Aorta (tissue), 5 donors: ENCODE measurements around the gene TMEM132D. TPM values are rescaled to one million over a fixed set of nuclear protein-coding genes. Genes with fewer than 3 reads are reported as not detected.

ENCODE experiments used
- ATAC-seq: fragments of 200-7000 bp; cut with Tn5 transposase; one replicate; pipeline ENCODE4 v1.9.1; 2022; ENCODE audit warnings: moderate library complexity; ENCODE audit not compliant: low FRiP score
- DNase-seq, 2 donors: peaks; one replicate each; pipeline ENCODE4 v3.0.0-alpha.2; 2020
- H3K27ac ChIP-seq, 2 donors: one replicate each; pipeline ENCODE4 v1.5.1; 2013; ENCODE audit warnings: low read length in 2 of 2, mild to moderate bottlenecking in 2 of 2, moderate library complexity in 2 of 2, control low read depth in 1 of 2, inconsistent platforms in 1 of 2, low read depth in 1 of 2
- H3K27me3 ChIP-seq, 2 donors: one replicate each; pipeline ENCODE4 v1.6.1; 2013; ENCODE audit warnings: control low read depth in 1 of 2, low read length in 1 of 2, mild to moderate bottlenecking in 1 of 2, moderate library complexity in 1 of 2; ENCODE audit not compliant: insufficient read depth in 2 of 2, control insufficient read depth in 1 of 2
- H3K36me3 ChIP-seq, 2 donors: one replicate each; pipeline ENCODE4 v1.6.1; 2013; ENCODE audit warnings: control low read depth in 1 of 2, low read length in 1 of 2, mild to moderate bottlenecking in 1 of 2; ENCODE audit not compliant: insufficient read depth in 2 of 2, control insufficient read depth in 1 of 2
- H3K4me1 ChIP-seq, 2 donors: one replicate each; pipeline ENCODE4 v1.6.1; 2013; ENCODE audit warnings: low read length in 2 of 2, control low read depth in 1 of 2, mild to moderate bottlenecking in 1 of 2, moderate library complexity in 1 of 2; ENCODE audit not compliant: insufficient read depth in 2 of 2, control insufficient read depth in 1 of 2
- H3K4me3 ChIP-seq, 2 donors: one replicate each; pipeline ENCODE4 v1.5.1; 2013; ENCODE audit warnings: low read length in 2 of 2, control low read depth in 1 of 2, mild to moderate bottlenecking in 1 of 2
- H3K9me3 ChIP-seq: one replicate; pipeline ENCODE4 v1.6.1; 2013; ENCODE audit warnings: mild to moderate bottlenecking, low read length; ENCODE audit not compliant: control insufficient read depth
- WGBS, 2 donors: extraction: QIAGEN DNeasy Blood & Tissue Kit; methylation state at CpG; one replicate each; pipeline ENCODE4 v1.1.7; 2013; 5-methylcytosine and 5-hydroxymethylcytosine counted together
- intact Hi-C, 2 donors: fragments of 100-400 bp; cut with DNase I; formaldehyde crosslinking; loops; one replicate each; pipeline versions ENCODE4 v1.14.2 to v1.15.0; 2022
- long read RNA-seq, 2 donors: library from polyadenylated mRNA; unstranded; transcript quantifications; one replicate each; pipeline ENCODE4 v2.0.0, GENCODE V29; 2020 to 2021
- polyA plus RNA-seq, 2 donors: library from polyadenylated mRNA; stranded (reverse); fragments of 200-250 nt; gene quantifications; one replicate each; pipeline ENCODE4 v1.2.3, GENCODE V29; 2013
- total RNA-seq, 2 donors: library from RNA; stranded (reverse); fragmentation: NEBNext Ultra II Directional; extraction: Animal tissue kit (Norgen Biotek cat#: 25700); gene quantifications; one replicate each; pipeline ENCODE4 v1.2.1, GENCODE V29; 2021
- donor health status: healthy with polysubstance abuse.
- donor health status: Bipolar disorder and iron deficiency.
- donor health status: DM: no; HTN: no; CAD: no.
- donor health status: DM: no; HTN: no; CAD: no.
- donor health status: DM: yes; HTN: yes; CAD: no.

The TMEM132D gene
- total RNA-seq (not detected), polyA plus RNA-seq (not detected)
- long read RNA-seq, donor 1, result 0 reads
- long read RNA-seq, donor 2, result 0 reads

GRCh38 chr12:129903956-129904829 is at the start of gene TMEM132D:
TSS of gene TMEM132D (minus strand) at chr12:129904025.
- 1 to 2% methylated on average over 49 to 77 of the region's 77 CpGs for WGBS, 2 donors
- ATAC-seq (no peak), DNase-seq (no peak)
- Histone ChIP-seq H3K27ac (no peak within 1 kb of the TSS), H3K4me3 (no peak within 1 kb of the TSS), H3K27me3 (no peaks in the 10 kb centered on the region), H3K4me1 (no peaks in the 10 kb centered on the region), H3K9me3 (no peaks in the 10 kb centered on the region), H3K36me3 (no peaks in the 10 kb centered on the region)
- intact Hi-C loops, result no loop called here

DNA sequence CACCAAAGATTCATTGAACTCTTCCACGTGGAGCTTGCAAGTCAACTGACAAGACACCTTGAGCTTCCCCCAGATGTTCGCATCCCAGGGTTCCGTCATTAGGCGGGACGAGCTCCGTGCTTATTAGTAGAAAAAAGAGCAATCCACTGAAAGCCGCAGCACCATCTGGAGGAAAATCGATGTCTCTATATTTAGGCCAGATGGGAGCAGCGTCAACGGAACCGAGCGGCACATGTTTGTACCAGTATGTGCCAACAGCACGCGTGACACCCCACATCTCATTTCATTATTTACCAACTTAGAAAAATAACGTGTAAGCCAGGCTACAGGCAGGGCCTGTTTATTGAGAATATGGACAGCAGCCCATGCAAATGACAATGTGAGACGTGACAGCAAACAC is 45.8 kb upstream of the TMEM132D start:
- H3K4me3 ChIP-seq, result no peak overlapping the region
- ATAC-seq (no peak), DNase-seq (no peak)
- H3K4me1 ChIP-seq, result no peaks in the 10 kb centered on the region
- H3K9me3 ChIP-seq, result peaks cover 6% of the 10 kb centered on the region
- H3K27me3 ChIP-seq, result no peaks in the 10 kb centered on the region
- H3K27ac ChIP-seq, result no peak overlapping the region
- WGBS, 2 donors, result 82 to 85% methylated on average over 16 of the region's 16 CpGs
- intact Hi-C loops, result no loop called here
- no peaks in the 10 kb centered on the region for H3K36me3 ChIP-seq

- DNase-seq (no peak), ATAC-seq (no peak)
- H3K27ac ChIP-seq, result no peak overlapping the region
- intact Hi-C loops, result no loop called here
- no peaks in the 10 kb centered on the region for H3K27me3 ChIP-seq
- no peaks in the 10 kb centered on the region for H3K4me1 ChIP-seq
- 30 to 35% methylated on average over 9 of the region's 9 CpGs for WGBS, 2 donors
- no peaks in the 10 kb centered on the region for H3K36me3 ChIP-seq
- H3K4me3 ChIP-seq, result no peak overlapping the region
- peaks cover 2% of the 10 kb centered on the region for H3K9me3 ChIP-seq
These were observed 37.8 kb upstream of the TMEM132D start for GRCh38 chr12:129941618-129942017.

GRCh38 chr12:129938089-129938488 is 34.3 kb upstream of the TMEM132D start:
- Histone ChIP-seq H3K27ac (no peak overlapping the region), H3K27me3 (no peaks in the 10 kb centered on the region), H3K36me3 (no peaks in the 10 kb centered on the region), H3K4me1 (no peaks in the 10 kb centered on the region), H3K4me3 (no peak overlapping the region), H3K9me3 (peaks cover 3% of the 10 kb centered on the region)
- ATAC-seq (no peak), DNase-seq (no peak)
- intact Hi-C loops, result loop anchor here in 1 of 2 donors (2.0 kb wide), 1 partner anchor 23 kb away; no protein-coding TSS in a partner anchor
- WGBS, 2 donors, result 33 to 39% methylated on average over 7 of the region's 7 CpGs

- Histone ChIP-seq H3K4me3 (no peak overlapping the region), H3K9me3 (peaks cover 4% of the 10 kb centered on the region), H3K27ac (no peak overlapping the region), H3K4me1 (no peaks in the 10 kb centered on the region), H3K27me3 (no peaks in the 10 kb centered on the region), H3K36me3 (no peaks in the 10 kb centered on the region)
- ATAC-seq (no peak), DNase-seq (no peak)
- WGBS, 2 donors, result 11 to 25% methylated on average over 5 of the region's 5 CpGs
- intact Hi-C loops, result no loop called here
These were observed 33.6 kb upstream of the TMEM132D start for GRCh38 chr12:129937426-129937825.

- Histone ChIP-seq H3K4me1 (no peaks in the 10 kb centered on the region), H3K36me3 (no peaks in the 10 kb centered on the region), H3K9me3 (peaks cover 5% of the 10 kb centered on the region), H3K27ac (no peak overlapping the region), H3K27me3 (no peaks in the 10 kb centered on the region), H3K4me3 (no peak overlapping the region)
- intact Hi-C loops, result no loop called here
- DNase-seq (no peak), ATAC-seq (no peak)
- WGBS, 2 donors, result 87 to 89% methylated on average over 4 of the region's 4 CpGs
These were observed 24.8 kb upstream of the TMEM132D start for GRCh38 chr12:129928643-129929042.

GRCh38 chr12:129927316-129927900 is 23.6 kb upstream of the TMEM132D start:
- 55 to 60% methylated on average over 10 of the region's 10 CpGs for WGBS, 2 donors
- H3K36me3 ChIP-seq, result no peaks in the 10 kb centered on the region
- H3K4me1 ChIP-seq, result no peaks in the 10 kb centered on the region
- no peak overlapping the region for H3K27ac ChIP-seq
- H3K4me3 ChIP-seq, result no peak overlapping the region
- H3K9me3 ChIP-seq, result peaks cover 3% of the 10 kb centered on the region
- H3K27me3 ChIP-seq, result no peaks in the 10 kb centered on the region
- ATAC-seq (no peak), DNase-seq (no peak)
- intact Hi-C loops, result no loop called here

DNA sequence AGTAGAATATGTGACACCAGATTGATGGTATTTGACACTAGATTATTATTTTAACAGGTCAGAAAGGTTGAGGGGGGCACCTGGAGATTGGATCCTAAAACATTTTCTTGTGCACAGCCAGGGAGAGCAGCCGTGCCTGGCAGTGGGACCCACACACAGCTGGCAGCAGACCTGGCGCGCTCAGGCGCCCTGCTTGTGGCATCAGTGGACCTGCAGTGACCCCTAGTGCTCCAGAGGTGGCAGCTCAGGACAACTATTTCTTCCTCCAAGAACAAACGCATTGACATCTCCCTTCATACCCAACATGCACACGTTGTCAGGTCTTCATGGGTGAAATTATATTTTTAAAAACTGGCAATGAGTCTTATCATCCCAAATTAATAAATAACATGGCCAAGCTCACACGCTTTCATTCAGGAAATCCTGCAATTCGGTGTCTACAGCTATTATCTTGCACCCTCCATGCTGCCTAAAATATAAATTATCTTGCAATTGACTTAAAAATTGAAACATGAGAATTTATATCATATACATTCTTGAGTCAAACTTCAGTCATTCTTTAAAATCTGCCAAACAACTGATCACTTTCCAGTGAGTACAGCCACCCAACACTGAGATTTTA is 7.7 kb upstream of the TMEM132D start:
- Histone ChIP-seq H3K27me3 (no peaks in the 10 kb centered on the region), H3K9me3 (no peaks in the 10 kb centered on the region)
- no peak for ATAC-seq

More for the DNA sequence above, 7.7 kb upstream of the TMEM132D start:
- Histone ChIP-seq H3K4me3 (no peak overlapping the region), H3K4me1 (no peaks in the 10 kb centered on the region), H3K27ac (no peak overlapping the region), H3K36me3 (no peaks in the 10 kb centered on the region)
- DNase-seq, result no peak
- intact Hi-C loops, result no loop called here
- 6% methylated on average over 8 of the region's 8 CpGs for WGBS, 2 donors
